Thoracic aorta (tissue), 2 donors: Measurements from ENCODE around the gene GLT6D1. TPM values are rescaled to one million over a fixed set of nuclear protein-coding genes. Genes with fewer than 3 reads are reported as not detected.

Experiments used
- ATAC-seq: fragments of 150-250 bp; one replicate; pipeline ENCODE4 v1.8.0; 2017; ENCODE audit warnings: low read depth; ENCODE audit not compliant: insufficient number of reproducible peaks, low FRiP score
- DNase-seq: peaks from one replicate; pipeline ENCODE4 v3.0.0-alpha.2; 2020; ENCODE audit warnings: low spot score
- H3K27ac ChIP-seq, 2 donors: fragments of 200-600 bp; sonication (generic); 1 replicate in 1 of 2; 2 replicates in 1 of 2; pipeline ENCODE4 v1.5.1; 2016; ENCODE audit warnings: mild to moderate bottlenecking in 2 of 2, moderate library complexity in 2 of 2
- H3K27me3 ChIP-seq: fragments of 200-600 bp; sonication (generic); replicated peaks from 2 replicates; pipeline ENCODE4 v1.6.0; 2016; ENCODE audit warnings: mild to moderate bottlenecking; ENCODE audit not compliant: insufficient read depth
- H3K36me3 ChIP-seq: fragments of 200-600 bp; sonication (generic); one replicate; pipeline ENCODE4 v1.5.1; 2016
- H3K4me1 ChIP-seq, 2 donors: fragments of 200-600 bp; sonication (generic); 1 replicate in 1 of 2; 2 replicates in 1 of 2; pipeline versions ENCODE4 v1.5.1 to v1.6.0; 2016; ENCODE audit warnings: low read depth in 2 of 2, mild to moderate bottlenecking in 1 of 2; ENCODE audit not compliant: control insufficient read depth in 1 of 2
- H3K4me3 ChIP-seq: fragments of 200-600 bp; sonication (generic); 2 replicates; pipeline ENCODE4 v1.5.1; 2016; ENCODE audit warnings: mild to moderate bottlenecking
- H3K9me3 ChIP-seq: fragments of 200-600 bp; sonication (generic); 2 replicates; pipeline ENCODE4 v1.5.1; 2016
- CTCF ChIP-seq: fragments of 200-600 bp; sonication (generic); IDR thresholded peaks from one replicate; pipeline ENCODE4 v1.5.1; 2019; ENCODE audit warnings: antibody characterized with exemption
- total RNA-seq, 2 donors: library from RNA; depleted of rRNA; stranded (reverse); fragments of >200 nt; gene quantifications; one replicate each; pipeline versions ENCODE4 v1.1.0 to v1.2.3, GENCODE V29; 2016

GLT6D1 gene
- total RNA-seq, 2 donors from 2014 or later: not detected

GRCh38 chr9:135664801-135665794 is 25.8 kb upstream of the GLT6D1 start:
- DNase-seq (no peak), ATAC-seq (no peak)
- Histone ChIP-seq H3K4me3 (no peak overlapping the region), H3K36me3 (no peaks in the 10 kb centered on the region), H3K9me3 (no peaks in the 10 kb centered on the region), H3K27me3 (no peaks in the 10 kb centered on the region), H3K4me1 (no peaks in the 10 kb centered on the region), H3K27ac (no peak overlapping the region)
- TF ChIP-seq CTCF: no peak

GRCh38 chr9:135664266-135664665 is 24.9 kb upstream of the GLT6D1 start:
- Histone ChIP-seq H3K4me1 (no peaks in the 10 kb centered on the region), H3K9me3 (no peaks in the 10 kb centered on the region), H3K36me3 (no peaks in the 10 kb centered on the region), H3K27ac (no peak overlapping the region), H3K27me3 (no peaks in the 10 kb centered on the region), H3K4me3 (no peak overlapping the region)
- TF ChIP-seq CTCF: no peak
- ATAC-seq: no peak
- DNase-seq: no peak

- no peaks in the 10 kb centered on the region for H3K9me3 ChIP-seq
- TF ChIP-seq CTCF: no peak
- ATAC-seq (no peak), DNase-seq (no peak)
- H3K4me1 ChIP-seq: no peaks in the 10 kb centered on the region
- no peaks in the 10 kb centered on the region for H3K27me3 ChIP-seq
- H3K4me3 ChIP-seq: no peak overlapping the region
- H3K36me3 ChIP-seq: no peaks in the 10 kb centered on the region
- H3K27ac ChIP-seq: no peak overlapping the region
Measured at GRCh38 chr9:135663857-135664256, 24.5 kb upstream of the GLT6D1 start.

GRCh38 chr9:135663451-135663770 is 24.1 kb upstream of the GLT6D1 start:
- Histone ChIP-seq H3K27me3 (no peaks in the 10 kb centered on the region), H3K4me3 (no peak overlapping the region), H3K36me3 (no peaks in the 10 kb centered on the region), H3K9me3 (no peaks in the 10 kb centered on the region), H3K4me1 (no peaks in the 10 kb centered on the region), H3K27ac (no peak overlapping the region)
- DNase-seq (no peak), ATAC-seq (no peak)
- TF ChIP-seq CTCF: no peak

- H3K36me3 ChIP-seq: no peaks in the 10 kb centered on the region
- H3K27me3 ChIP-seq: no peaks in the 10 kb centered on the region
Measured at GRCh38 chr9:135662758-135663450, 23.6 kb upstream of the GLT6D1 start, which contains the start of gene LCN9. TSS of gene LCN9 (plus strand) at chr9:135663309. CDS start at chr9:135663322, 13 bp downstream.

More at GRCh38 chr9:135662758-135663450, 23.6 kb upstream of the GLT6D1 start, which contains the start of gene LCN9:
- no peak for ATAC-seq
- Histone ChIP-seq H3K4me1 (no peaks in the 10 kb centered on the region), H3K9me3 (no peaks in the 10 kb centered on the region), H3K4me3 (no peak within 1 kb of the TSS), H3K27ac (no peak within 1 kb of the TSS)
- no peak for TF ChIP-seq CTCF
- no peak for DNase-seq
